Mesothelial cell of epicardium (in vitro differentiated cells): ENCODE measurements around the gene ABHD16A. TPM values are rescaled to one million over a fixed set of nuclear protein-coding genes. Genes with fewer than 3 reads are reported as not detected.

Experiments used
- DNase-seq, 2 experiments: peaks; one replicate each; pipeline ENCODE4 v3.0.0; 2021; ENCODE audit warnings: low spot score in 2 of 2; ENCODE audit not compliant: unreplicated experiment in 2 of 2
- H3K27ac Mint-ChIP-seq: 2 replicates; pipeline ENCODE4 v1.8.0; 2021; ENCODE audit warnings: mixed read lengths
- H3K27me3 Mint-ChIP-seq: 2 replicates; pipeline ENCODE4 v1.8.0; 2021; ENCODE audit warnings: low read depth, mixed read lengths
- H3K36me3 Mint-ChIP-seq: 2 replicates; pipeline ENCODE4 v1.8.0; 2021; ENCODE audit warnings: mixed read lengths
- H3K4me1 Mint-ChIP-seq: 2 replicates; pipeline ENCODE4 v1.8.0; 2021; ENCODE audit warnings: mixed read lengths
- H3K4me3 Mint-ChIP-seq: 2 replicates; pipeline ENCODE4 v1.8.0; 2021; ENCODE audit warnings: mild to moderate bottlenecking, moderate library complexity, mixed read lengths
- H3K9me3 Mint-ChIP-seq: 2 replicates; pipeline ENCODE4 v1.8.0; 2021; ENCODE audit warnings: mixed read lengths
- total RNA-seq: library from RNA; stranded (reverse); gene quantifications from 3 replicates; pipeline ENCODE4 v1.2.1, GENCODE V29; 2021
- TF ChIP-seq, protein P1 (sequence below): fragments of 200-600 bp; sonication (generic); IDR thresholded peaks from one replicate; pipeline ENCODE4 v1.5.0; 2021; ENCODE audit warnings: antibody characterized with exemption; ENCODE audit not compliant: unreplicated experiment

ABHD16A gene
- total RNA-seq, 1 donor from 2014 or later: 54.1 TPM

DNA sequence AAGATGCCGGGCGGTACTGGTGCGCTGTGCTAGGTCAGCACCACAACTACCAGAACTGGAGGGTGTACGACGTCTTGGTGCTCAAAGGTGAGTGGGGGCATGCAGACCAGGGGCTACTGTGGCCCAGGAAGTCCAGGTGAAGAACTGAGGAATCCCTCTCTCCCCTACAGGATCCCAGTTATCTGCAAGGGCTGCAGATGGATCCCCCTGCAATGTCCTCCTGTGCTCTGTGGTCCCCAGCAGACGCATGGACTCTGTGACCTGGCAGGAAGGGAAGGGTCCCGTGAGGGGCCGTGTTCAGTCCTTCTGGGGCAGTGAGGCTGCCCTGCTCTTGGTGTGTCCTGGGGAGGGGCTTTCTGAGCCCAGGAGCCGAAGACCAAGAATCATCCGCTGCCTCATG lies 4.6 kb upstream of the ABHD16A start:
- Mint-ChIP-seq H3K4me3 (no peak overlapping the region), H3K27me3 (no peaks in the 10 kb centered on the region), H3K4me1 (peaks cover 10% of the 10 kb centered on the region), H3K27ac (no peak overlapping the region), H3K36me3 (no peaks in the 10 kb centered on the region), H3K9me3 (no peaks in the 10 kb centered on the region)
- TF ChIP-seq, protein P1, sequence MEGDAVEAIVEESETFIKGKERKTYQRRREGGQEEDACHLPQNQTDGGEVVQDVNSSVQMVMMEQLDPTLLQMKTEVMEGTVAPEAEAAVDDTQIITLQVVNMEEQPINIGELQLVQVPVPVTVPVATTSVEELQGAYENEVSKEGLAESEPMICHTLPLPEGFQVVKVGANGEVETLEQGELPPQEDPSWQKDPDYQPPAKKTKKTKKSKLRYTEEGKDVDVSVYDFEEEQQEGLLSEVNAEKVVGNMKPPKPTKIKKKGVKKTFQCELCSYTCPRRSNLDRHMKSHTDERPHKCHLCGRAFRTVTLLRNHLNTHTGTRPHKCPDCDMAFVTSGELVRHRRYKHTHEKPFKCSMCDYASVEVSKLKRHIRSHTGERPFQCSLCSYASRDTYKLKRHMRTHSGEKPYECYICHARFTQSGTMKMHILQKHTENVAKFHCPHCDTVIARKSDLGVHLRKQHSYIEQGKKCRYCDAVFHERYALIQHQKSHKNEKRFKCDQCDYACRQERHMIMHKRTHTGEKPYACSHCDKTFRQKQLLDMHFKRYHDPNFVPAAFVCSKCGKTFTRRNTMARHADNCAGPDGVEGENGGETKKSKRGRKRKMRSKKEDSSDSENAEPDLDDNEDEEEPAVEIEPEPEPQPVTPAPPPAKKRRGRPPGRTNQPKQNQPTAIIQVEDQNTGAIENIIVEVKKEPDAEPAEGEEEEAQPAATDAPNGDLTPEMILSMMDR: no peak
- no peak for DNase-seq

DNA sequence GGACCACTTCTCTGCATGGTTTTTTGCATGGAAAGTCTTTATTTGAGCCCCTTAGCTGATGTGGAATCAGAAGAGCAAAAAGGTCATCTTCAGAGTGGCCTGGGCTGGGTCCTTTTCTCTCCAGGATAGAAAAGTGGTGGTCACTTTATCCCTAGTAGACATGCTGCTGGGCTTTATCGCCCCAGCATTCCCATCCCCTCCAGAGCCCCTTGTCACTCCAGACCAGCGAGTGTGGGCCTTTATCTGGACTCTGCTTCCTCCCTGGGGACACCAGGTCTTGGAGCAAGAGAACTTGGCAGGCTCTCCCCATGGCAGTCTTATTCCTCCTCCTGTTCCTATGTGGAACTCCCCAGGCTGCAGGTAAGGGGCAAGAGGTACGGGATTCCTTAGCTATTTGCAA lies 3.5 kb upstream of the ABHD16A start, which contains the start of gene LY6G6F:
Gene LY6G6F, plus strand, starts transcription at position 268 of the 400 bp plus-strand sequence. Its CDS starts 41 bp downstream, at position 309.
- DNase-seq: no peak
- H3K9me3 Mint-ChIP-seq: no peaks in the 10 kb centered on the region
- H3K4me1 Mint-ChIP-seq: peaks cover 9% of the 10 kb centered on the region
- no peaks in the 10 kb centered on the region for H3K36me3 Mint-ChIP-seq
- no peak within 1 kb of the TSS for H3K4me3 Mint-ChIP-seq
- TF ChIP-seq, protein P1: no peak
- no peak within 1 kb of the TSS for H3K27ac Mint-ChIP-seq
- no peaks in the 10 kb centered on the region for H3K27me3 Mint-ChIP-seq

GRCh38 chr6:31705931-31706330 lies 2.8 kb upstream of the ABHD16A start:
- Mint-ChIP-seq H3K4me1 (peaks cover 15% of the 10 kb centered on the region), H3K9me3 (no peaks in the 10 kb centered on the region), H3K27ac (no peak overlapping the region), H3K4me3 (no peak overlapping the region), H3K36me3 (no peaks in the 10 kb centered on the region), H3K27me3 (no peaks in the 10 kb centered on the region)
- TF ChIP-seq, protein P1: no peak
- no peak for DNase-seq

DNA sequence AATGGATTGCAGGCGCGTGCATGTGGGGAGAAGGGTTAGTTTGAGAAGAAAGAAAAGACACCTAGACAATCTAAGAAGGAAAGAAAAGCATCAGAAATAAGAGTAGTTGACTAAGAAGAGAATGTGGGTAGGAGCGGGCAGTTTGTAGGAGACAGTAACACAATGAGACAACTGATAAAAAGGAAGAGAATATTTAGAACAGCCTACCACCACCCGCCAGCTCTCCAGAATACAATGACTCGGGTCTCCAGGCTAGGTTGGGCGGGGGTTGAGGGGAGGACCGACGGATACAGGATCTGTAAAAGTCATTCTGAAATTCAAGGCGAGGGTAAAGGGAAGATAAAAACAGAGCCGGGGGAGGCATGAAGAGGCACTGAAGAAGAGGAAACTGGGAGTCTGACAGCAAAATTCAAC lies 712 bp downstream of the ABHD16A start:
- Mint-ChIP-seq H3K4me1 (peaks cover 22% of the 10 kb centered on the region), H3K4me3 (peak overlapping the region; percentile 97), H3K9me3 (no peaks in the 10 kb centered on the region), H3K36me3 (peaks cover 2% of the 10 kb centered on the region), H3K27ac (peak overlapping the region; percentile 99), H3K27me3 (no peaks in the 10 kb centered on the region)
- DNase-seq: no peak
- TF ChIP-seq, protein P1: no peak

DNA sequence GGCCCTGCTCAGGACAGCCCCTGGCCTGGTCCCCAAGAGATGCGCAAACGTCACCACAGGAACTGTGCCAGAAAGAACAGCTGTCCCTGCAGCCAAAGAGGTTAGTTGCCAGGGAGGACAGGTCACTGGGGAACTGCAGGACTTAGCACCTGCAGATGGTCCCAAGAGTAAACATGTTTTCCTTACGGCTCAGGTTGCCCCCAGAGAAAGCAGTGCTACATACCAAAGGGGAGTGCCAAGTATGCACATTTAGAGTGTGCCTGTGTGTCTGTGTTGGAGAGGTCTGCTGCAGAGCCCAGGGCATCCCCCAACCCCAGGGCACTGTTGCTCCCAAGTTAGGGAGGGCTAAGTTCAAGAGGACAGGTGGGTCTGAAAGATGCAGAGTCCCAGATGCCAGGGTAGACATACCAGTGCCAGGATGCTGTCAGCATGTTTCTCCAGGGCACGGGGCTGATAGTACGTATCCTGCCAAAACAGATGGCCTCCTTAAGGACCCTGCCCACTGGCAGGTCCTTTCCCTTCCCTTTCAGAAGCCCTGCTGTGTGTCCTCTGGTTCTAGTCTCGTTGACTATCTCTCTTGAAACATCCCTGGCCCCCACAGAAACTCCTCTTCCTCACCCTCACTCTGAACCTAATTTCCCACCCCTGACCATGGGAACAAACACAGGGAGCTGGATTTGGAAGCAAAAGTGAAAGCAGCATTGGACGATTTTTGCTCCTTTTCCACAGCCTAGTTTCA lies 1.3 kb downstream of the ABHD16A start:
- peak overlapping the region; percentile 97 for H3K4me3 Mint-ChIP-seq
- peaks cover 6% of the 10 kb centered on the region for H3K36me3 Mint-ChIP-seq
- H3K9me3 Mint-ChIP-seq: no peaks in the 10 kb centered on the region
- no peak for DNase-seq
- no peaks in the 10 kb centered on the region for H3K27me3 Mint-ChIP-seq
- TF ChIP-seq, protein P1: no peak
- H3K4me1 Mint-ChIP-seq: peaks cover 26% of the 10 kb centered on the region
- peak overlapping the region; percentile 99 for H3K27ac Mint-ChIP-seq
